HG03558 (cell line): Measurements from ENCODE around the gene FCHSD2.
A peak's percentile ranks its signal among the peaks of the same experiment; 100 is the strongest.
"Not testable (repeated sequence)": the region's sequence is repeated elsewhere in the genome, so short reads cannot be mapped to it uniquely, and the experiment has no call there.

ENCODE experiments used
- ATAC-seq: cut with Tn5 transposase; IDR thresholded peaks from one replicate; pipeline ENCODE4 v1.9.1; 2021; ENCODE audit warnings: moderate number of reproducible peaks; ENCODE audit not compliant: unreplicated experiment; ENCODE audit errors: extremely low read depth

FCHSD2 gene

GRCh38 chr11:73077454-73077853, 64.7 kb downstream of the FCHSD2 start:
- no peak for ATAC-seq

- no peak for ATAC-seq
Observed at GRCh38 chr11:73074319-73074718, 67.8 kb downstream of the FCHSD2 start.

GRCh38 chr11:73072935-73073481, 69.1 kb downstream of the FCHSD2 start:
- ATAC-seq, result no peak

GRCh38 chr11:73070653-73071052, 71.5 kb downstream of the FCHSD2 start:
- no peak for ATAC-seq

GRCh38 chr11:73061857-73062424, 80.2 kb downstream of the FCHSD2 start:
- not testable (repeated sequence) for ATAC-seq

GRCh38 chr11:73061434-73061833, 80.7 kb downstream of the FCHSD2 start:
- ATAC-seq, result not testable (repeated sequence)

- no peak for ATAC-seq
Observed at GRCh38 chr11:73059915-73060314, 82.2 kb downstream of the FCHSD2 start.

GRCh38 chr11:73058989-73059674, 83.0 kb downstream of the FCHSD2 start:
- ATAC-seq, result no peak

GRCh38 chr11:73055655-73056354, 86.3 kb downstream of the FCHSD2 start:
- ATAC-seq, result no peak

GRCh38 chr11:73055002-73055401, 87.1 kb downstream of the FCHSD2 start:
- no peak for ATAC-seq

GRCh38 chr11:73053964-73054363, 88.2 kb downstream of the FCHSD2 start:
- ATAC-seq, result no peak

GRCh38 chr11:73048446-73048845, 93.7 kb downstream of the FCHSD2 start:
- no peak for ATAC-seq

GRCh38 chr11:73047773-73048371, 94.2 kb downstream of the FCHSD2 start:
- peak; percentile 55 for ATAC-seq

GRCh38 chr11:73040046-73040445, 102.1 kb downstream of the FCHSD2 start:
- ATAC-seq, result no peak

- no peak for ATAC-seq
Observed at GRCh38 chr11:73034777-73035176, 107.3 kb downstream of the FCHSD2 start.

GRCh38 chr11:73034331-73034730, 107.8 kb downstream of the FCHSD2 start:
- no peak for ATAC-seq

GRCh38 chr11:73030130-73030529, 112.0 kb downstream of the FCHSD2 start:
- ATAC-seq, result no peak

- no peak for ATAC-seq
Observed at GRCh38 chr11:73029403-73029802, 112.7 kb downstream of the FCHSD2 start.

- no peak for ATAC-seq
Observed at GRCh38 chr11:73028611-73029010, 113.5 kb downstream of the FCHSD2 start.

- not testable (repeated sequence) for ATAC-seq
Observed at GRCh38 chr11:73027840-73028239, 114.3 kb downstream of the FCHSD2 start.

GRCh38 chr11:73024639-73025038, 117.5 kb downstream of the FCHSD2 start:
- ATAC-seq, result no peak
